GM12872 (cell line): ENCODE measurements around the gene REV3L.

Experiments used
- TF ChIP-seq, protein P1 (sequence below): IDR thresholded peaks from 3 replicates; pipeline ENCODE4 v1.5.1; 2011; ENCODE audit warnings: low read depth, mild to moderate bottlenecking, low read length, moderate library complexity; ENCODE audit not compliant: insufficient read depth

Gene REV3L

DNA sequence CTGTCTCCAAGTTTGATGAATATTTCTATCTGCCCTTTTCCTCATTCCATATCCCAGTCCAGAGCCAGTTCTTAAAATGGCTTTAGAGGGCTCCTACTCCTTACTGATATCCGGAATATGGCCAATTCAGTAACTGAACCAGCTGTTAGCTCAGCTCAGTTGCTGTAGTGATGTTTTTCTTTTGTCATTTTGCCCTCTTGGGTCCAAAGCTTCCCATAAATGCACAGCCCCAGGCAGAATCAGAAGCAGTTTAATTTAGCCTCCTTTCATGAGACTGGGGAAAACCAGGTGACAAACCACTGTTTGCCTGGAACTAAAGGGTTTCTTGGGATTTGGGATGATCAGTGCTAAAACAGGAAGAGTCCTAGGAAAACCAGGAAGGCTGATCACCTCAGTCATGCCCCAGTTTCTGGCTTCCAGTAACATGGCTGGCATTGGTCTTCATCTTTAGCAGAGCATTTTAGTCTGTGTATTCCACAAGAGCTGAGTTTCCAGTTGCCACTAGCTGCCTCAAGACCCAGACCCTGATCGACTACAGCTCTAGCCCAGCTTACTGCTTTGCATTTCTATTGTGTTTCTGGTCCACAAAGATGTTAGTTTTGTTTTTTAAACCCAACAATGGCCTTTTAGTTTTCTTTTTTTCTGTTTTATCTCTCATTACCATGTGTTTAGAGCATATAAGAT lies 40.6 kb upstream of the REV3L start:
- TF ChIP-seq, protein P1, sequence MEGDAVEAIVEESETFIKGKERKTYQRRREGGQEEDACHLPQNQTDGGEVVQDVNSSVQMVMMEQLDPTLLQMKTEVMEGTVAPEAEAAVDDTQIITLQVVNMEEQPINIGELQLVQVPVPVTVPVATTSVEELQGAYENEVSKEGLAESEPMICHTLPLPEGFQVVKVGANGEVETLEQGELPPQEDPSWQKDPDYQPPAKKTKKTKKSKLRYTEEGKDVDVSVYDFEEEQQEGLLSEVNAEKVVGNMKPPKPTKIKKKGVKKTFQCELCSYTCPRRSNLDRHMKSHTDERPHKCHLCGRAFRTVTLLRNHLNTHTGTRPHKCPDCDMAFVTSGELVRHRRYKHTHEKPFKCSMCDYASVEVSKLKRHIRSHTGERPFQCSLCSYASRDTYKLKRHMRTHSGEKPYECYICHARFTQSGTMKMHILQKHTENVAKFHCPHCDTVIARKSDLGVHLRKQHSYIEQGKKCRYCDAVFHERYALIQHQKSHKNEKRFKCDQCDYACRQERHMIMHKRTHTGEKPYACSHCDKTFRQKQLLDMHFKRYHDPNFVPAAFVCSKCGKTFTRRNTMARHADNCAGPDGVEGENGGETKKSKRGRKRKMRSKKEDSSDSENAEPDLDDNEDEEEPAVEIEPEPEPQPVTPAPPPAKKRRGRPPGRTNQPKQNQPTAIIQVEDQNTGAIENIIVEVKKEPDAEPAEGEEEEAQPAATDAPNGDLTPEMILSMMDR: no peak

DNA sequence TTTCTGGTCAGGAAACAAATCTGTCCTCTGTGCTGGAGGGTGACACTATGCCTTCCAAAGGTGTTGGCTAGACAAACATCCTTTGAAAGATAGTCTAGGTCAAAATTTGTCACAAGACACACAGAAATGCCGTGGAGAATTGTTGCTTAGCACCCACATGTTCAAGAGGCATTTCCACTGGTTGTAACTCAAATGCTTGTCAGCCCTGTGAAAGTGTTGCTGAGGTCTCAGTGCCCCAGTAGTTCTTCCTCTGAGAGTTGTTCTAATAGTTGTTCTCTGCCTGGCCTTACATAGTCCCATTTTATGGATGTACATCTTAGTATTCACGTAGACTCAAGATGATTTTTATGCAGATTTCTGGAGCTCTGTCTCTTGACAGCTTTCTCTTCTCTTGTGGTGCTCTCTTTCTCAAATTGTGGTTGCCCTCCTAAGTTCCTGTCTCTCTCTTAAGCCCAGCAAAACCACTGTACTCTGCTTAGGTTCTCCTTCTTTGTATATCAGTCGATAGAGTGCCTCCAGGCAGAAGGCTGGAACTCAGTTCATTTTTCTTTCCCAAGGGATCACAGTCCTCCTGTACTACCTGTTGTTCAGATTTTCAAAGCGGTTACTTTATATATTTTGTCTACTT lies 39.5 kb upstream of the REV3L start:
- TF ChIP-seq, protein P1: no peak

DNA sequence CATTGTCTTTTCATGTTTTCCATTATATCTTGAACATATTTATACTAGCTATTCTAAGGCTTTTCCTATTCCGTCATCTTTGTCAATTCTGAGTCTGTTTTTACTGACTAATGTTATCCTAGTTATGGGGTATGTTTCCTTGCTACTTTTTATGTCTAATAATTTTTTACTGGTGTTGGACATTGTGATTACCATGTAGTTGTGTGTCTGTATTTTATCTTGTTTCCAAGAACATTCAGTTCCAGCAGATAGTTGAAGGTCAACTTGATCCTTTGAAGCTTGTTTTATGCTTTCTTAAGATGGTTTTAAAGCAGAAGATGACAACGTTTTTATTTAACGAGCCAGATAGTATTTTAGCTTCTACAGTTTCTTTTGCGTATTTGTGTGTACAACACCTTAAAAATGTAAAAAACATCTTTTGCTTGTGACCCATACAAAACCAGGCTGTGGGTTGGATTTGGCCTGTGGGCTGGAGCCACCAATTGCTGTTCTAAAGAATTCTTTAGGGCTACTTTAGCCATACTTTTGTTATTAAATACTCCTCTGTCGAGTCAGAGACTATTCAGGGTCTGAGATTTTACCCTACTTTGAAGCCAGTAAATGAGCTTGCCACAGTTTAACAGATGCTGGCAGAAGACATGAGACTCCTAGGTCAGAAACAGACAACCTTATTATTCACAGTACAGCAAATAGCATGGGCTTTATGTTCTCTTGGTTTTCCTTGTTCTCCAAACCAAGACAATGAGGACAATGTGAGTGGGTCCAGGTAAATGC lies 38.7 kb upstream of the REV3L start:
- TF ChIP-seq, protein P1: no peak

DNA sequence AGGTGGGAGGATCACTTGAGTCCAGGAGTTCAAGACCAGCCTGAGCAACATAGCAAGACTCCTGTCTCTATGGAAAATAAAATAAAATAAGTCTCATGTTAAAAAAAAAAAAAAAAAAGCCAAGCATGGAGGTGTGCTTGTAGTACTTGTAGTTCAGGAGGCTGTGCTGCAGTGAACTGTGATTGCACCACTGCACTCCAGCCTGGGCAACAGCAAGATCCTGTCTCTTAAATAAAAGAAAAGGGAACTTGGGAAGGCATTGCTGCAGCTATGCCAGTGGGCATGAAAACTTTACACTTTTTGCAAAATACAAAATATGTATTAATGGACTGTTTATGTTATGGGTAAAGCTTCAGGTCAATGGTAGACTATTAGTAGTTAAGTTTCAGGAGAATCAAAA lies 37.5 kb upstream of the REV3L start:
- TF ChIP-seq, protein P1: no peak

DNA sequence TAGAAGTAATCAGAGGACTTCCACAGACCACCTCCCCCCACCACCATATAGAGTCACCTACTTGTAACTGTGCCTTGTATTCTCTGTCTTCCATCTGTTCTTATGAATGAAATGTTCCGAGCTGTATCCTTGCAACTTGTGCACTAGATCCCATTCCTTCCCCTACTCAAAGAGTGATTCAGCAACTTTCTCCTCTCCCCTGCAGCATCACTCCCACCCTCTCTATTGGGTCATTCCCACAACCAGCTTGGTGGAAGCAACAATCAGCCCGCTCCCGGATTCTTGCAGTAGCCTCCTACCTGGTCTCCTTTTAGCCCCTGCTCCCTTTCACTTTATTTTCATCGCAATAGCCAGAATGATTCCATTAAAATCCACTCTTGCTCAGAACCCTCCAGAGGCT lies 34.9 kb upstream of the REV3L start:
- TF ChIP-seq, protein P1: no peak

DNA sequence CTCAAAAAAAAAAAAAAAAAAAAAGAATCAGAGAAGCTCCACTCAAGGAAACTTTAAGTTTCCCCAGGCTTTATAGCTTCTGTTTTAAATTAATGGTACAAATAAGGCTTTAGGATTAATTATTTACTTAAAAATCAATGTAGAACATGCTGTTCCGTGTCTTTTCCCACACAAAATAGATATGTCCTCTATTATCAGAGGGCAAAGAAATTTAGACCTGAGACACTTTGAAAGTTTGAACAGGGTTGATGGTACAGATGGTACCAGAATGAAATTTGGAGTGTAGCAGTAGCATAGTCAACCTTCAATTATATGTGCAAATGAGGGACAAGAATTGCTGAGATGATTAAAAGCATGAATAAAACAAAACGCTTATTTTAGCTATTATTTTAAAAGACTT lies 32.2 kb upstream of the REV3L start:
- TF ChIP-seq, protein P1: no peak

DNA sequence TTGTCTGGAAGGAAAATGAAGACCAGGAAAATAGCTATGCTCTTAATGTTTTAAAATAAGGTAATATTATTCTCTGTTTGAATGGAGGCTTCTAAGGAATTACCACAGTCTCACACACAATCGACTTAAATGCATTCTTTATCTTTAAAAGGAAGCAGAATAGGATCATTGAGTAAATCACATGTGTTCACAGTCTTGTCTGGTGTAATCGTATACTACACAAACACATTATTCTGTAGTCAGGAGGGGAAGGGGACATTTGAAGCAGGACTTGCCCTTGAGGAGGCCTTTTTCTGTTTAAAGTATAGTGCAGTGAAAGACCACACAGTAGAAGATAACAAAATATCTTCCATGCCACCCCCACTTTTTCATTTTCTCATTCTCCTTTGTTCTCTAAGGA lies 20.6 kb upstream of the REV3L start:
- TF ChIP-seq, protein P1: no peak
